BLaER1 treated with 17β-estradiol and CSF1 and Interleukin-3, amounts not matched to agents 10 nM and 100 nM (cell line): Measurements from ENCODE around the gene HOXC11.

ENCODE experiments used
- H3K27ac ChIP-seq, 11 experiments: shearing (Covaris generic); formaldehyde crosslinking; 2 replicates each; pipeline ENCODE4 v1.8.1; 2022
- H3K27me3 ChIP-seq, 11 experiments: shearing (Covaris generic); formaldehyde crosslinking; 2 replicates each; pipeline ENCODE4 v1.8.1; 2022
- H3K36me3 ChIP-seq, 11 experiments: shearing (Covaris generic); formaldehyde crosslinking; 2 replicates each; pipeline ENCODE4 v1.8.1; 2022
- H3K4me1 ChIP-seq, 10 experiments: shearing (Covaris generic); formaldehyde crosslinking; 2 replicates each; pipeline ENCODE4 v1.8.1; 2022
- H3K4me2 ChIP-seq, 11 experiments: shearing (Covaris generic); formaldehyde crosslinking; 2 replicates each; pipeline ENCODE4 v1.8.1; 2022
- H3K4me3 ChIP-seq, 10 experiments: shearing (Covaris generic); formaldehyde crosslinking; 2 replicates each; pipeline ENCODE4 v1.8.1; 2022
- H3K9ac ChIP-seq, 11 experiments: shearing (Covaris generic); formaldehyde crosslinking; 2 replicates each; pipeline ENCODE4 v1.8.1; 2022
- H3K9me3 ChIP-seq, 11 experiments: shearing (Covaris generic); formaldehyde crosslinking; replicated peaks in 1 of 11; 2 replicates each; pipeline ENCODE4 v1.8.1; 2022
- H4K20me1 ChIP-seq, 11 experiments: shearing (Covaris generic); formaldehyde crosslinking; 2 replicates each; pipeline ENCODE4 v1.8.1; 2022
- Cebpa-rat ChIP-seq, 11 experiments: shearing (Covaris generic); IDR thresholded peaks; 2 replicates each; pipeline ENCODE4 v1.8.1; 2022

The HOXC11 gene

GRCh38 chr12:53950437-53950773, 22.5 kb upstream of the HOXC11 start:
- Histone ChIP-seq H3K4me3 (no peak overlapping the region), H3K27me3 (peaks cover 100% of the 10 kb centered on the region in 11 experiments), H3K27ac (no peak overlapping the region), H3K4me1 (no peaks in the 10 kb centered on the region), H3K9me3 (peaks cover 9 to 59% (median 25%) of the 10 kb centered on the region in 11 experiments; a peak in 20 of 22 replicates), H3K9ac (no peak overlapping the region), H3K4me2 (no peak overlapping the region), H3K36me3 (no peaks in the 10 kb centered on the region), H4K20me1 (peaks cover 0 to 87% (median 62%) of the 10 kb centered on the region in 11 experiments; a peak in 17 of 22 replicates)
- no peak for TF ChIP-seq Cebpa-rat (IDR thresholded peaks at IDR 0.05)

GRCh38 chr12:53950789-53951576, 21.9 kb upstream of the HOXC11 start:
- peaks cover 100% of the 10 kb centered on the region in 11 experiments for H3K27me3 ChIP-seq
- H3K4me2 ChIP-seq: no peak overlapping the region
- no peak for TF ChIP-seq Cebpa-rat (IDR thresholded peaks at IDR 0.05)
- H3K9ac ChIP-seq: no peak overlapping the region
- H4K20me1 ChIP-seq: peaks cover 0 to 87% (median 66%) of the 10 kb centered on the region in 11 experiments; a peak in 17 of 22 replicates
- peaks cover 9 to 59% (median 20%) of the 10 kb centered on the region in 11 experiments; a peak in 20 of 22 replicates for H3K9me3 ChIP-seq
- H3K4me3 ChIP-seq: no peak overlapping the region
- H3K4me1 ChIP-seq: no peaks in the 10 kb centered on the region
- no peak overlapping the region for H3K27ac ChIP-seq
- no peaks in the 10 kb centered on the region for H3K36me3 ChIP-seq

- TF ChIP-seq Cebpa-rat (IDR thresholded peaks at IDR 0.05): no peak
- Histone ChIP-seq H4K20me1 (peaks cover 0 to 89% (median 73%) of the 10 kb centered on the region in 11 experiments; a peak in 17 of 22 replicates), H3K4me3 (no peak overlapping the region), H3K9me3 (peaks cover 9 to 64% (median 20%) of the 10 kb centered on the region in 11 experiments; a peak in 20 of 22 replicates), H3K36me3 (no peaks in the 10 kb centered on the region), H3K27ac (no peak overlapping the region), H3K4me2 (no peak overlapping the region), H3K4me1 (peaks cover 0 to 5% (median 3%) of the 10 kb centered on the region in 10 experiments; a peak in 8 of 20 replicates), H3K27me3 (peaks cover 100% of the 10 kb centered on the region in 11 experiments), H3K9ac (no peak overlapping the region)
Measured at GRCh38 chr12:53951577-53952334, 21.2 kb upstream of the HOXC11 start.

GRCh38 chr12:53952335-53952694, 20.6 kb upstream of the HOXC11 start:
- no peaks in the 10 kb centered on the region for H3K36me3 ChIP-seq
- H3K27me3 ChIP-seq: peaks cover 100% of the 10 kb centered on the region in 11 experiments
- peaks cover 9 to 69% (median 20%) of the 10 kb centered on the region in 11 experiments; a peak in 20 of 22 replicates for H3K9me3 ChIP-seq
- H3K4me1 ChIP-seq: peaks cover 0 to 9% (median 7%) of the 10 kb centered on the region in 10 experiments; a peak in 8 of 20 replicates
- no peak overlapping the region for H3K9ac ChIP-seq
- H3K27ac ChIP-seq: no peak overlapping the region
- no peak overlapping the region for H3K4me2 ChIP-seq
- H3K4me3 ChIP-seq: no peak overlapping the region
- no peak for TF ChIP-seq Cebpa-rat (IDR thresholded peaks at IDR 0.05)
- H4K20me1 ChIP-seq: peaks cover 0 to 92% (median 78%) of the 10 kb centered on the region in 11 experiments; a peak in 17 of 22 replicates

GRCh38 chr12:53952871-53953734, 19.8 kb upstream of the HOXC11 start:
- no peak for TF ChIP-seq Cebpa-rat (IDR thresholded peaks at IDR 0.05)
- Histone ChIP-seq H4K20me1 (peaks cover 0 to 96% (median 85%) of the 10 kb centered on the region in 11 experiments; a peak in 17 of 22 replicates), H3K27me3 (peaks cover 100% of the 10 kb centered on the region in 11 experiments), H3K9me3 (peaks cover 9 to 71% (median 20%) of the 10 kb centered on the region in 11 experiments; a peak in 20 of 22 replicates), H3K4me1 (peaks cover 0 to 9% (median 7%) of the 10 kb centered on the region in 10 experiments; a peak in 8 of 20 replicates), H3K27ac (no peak overlapping the region), H3K4me3 (no peak overlapping the region), H3K4me2 (no peak overlapping the region), H3K36me3 (no peaks in the 10 kb centered on the region), H3K9ac (no peak overlapping the region)

- Histone ChIP-seq H3K9ac (no peak overlapping the region), H3K9me3 (peaks cover 9 to 68% (median 19%) of the 10 kb centered on the region in 11 experiments; a peak in 19 of 22 replicates), H3K27me3 (peaks cover 100% of the 10 kb centered on the region in 11 experiments), H3K4me3 (no peak overlapping the region), H4K20me1 (peaks cover 0 to 95% (median 84%) of the 10 kb centered on the region in 11 experiments; a peak in 17 of 22 replicates), H3K4me1 (peaks cover 0 to 9% (median 7%) of the 10 kb centered on the region in 10 experiments; a peak in 8 of 20 replicates), H3K4me2 (no peak overlapping the region), H3K27ac (no peak overlapping the region), H3K36me3 (no peaks in the 10 kb centered on the region)
- no peak for TF ChIP-seq Cebpa-rat (IDR thresholded peaks at IDR 0.05)
Measured at GRCh38 chr12:53953831-53954693, 18.9 kb upstream of the HOXC11 start.

GRCh38 chr12:53954694-53955035, 18.3 kb upstream of the HOXC11 start, which contains the start of gene HOXC12:
Gene HOXC12, plus strand, starts transcription at chr12:53954903. Its CDS starts 27 bp downstream, at chr12:53954930.
- Histone ChIP-seq H3K4me2 (no peak within 1 kb of the TSS), H3K4me1 (peaks cover 0 to 9% (median 7%) of the 10 kb centered on the region in 10 experiments; a peak in 8 of 20 replicates), H3K27me3 (peaks cover 100% of the 10 kb centered on the region in 11 experiments), H3K9ac (no peak within 1 kb of the TSS), H3K27ac (no peak within 1 kb of the TSS), H3K4me3 (peak within 1 kb of the TSS in 1 of 10 experiments; percentile 11; a peak in 1 of 20 replicates), H4K20me1 (peaks cover 0 to 95% (median 84%) of the 10 kb centered on the region in 11 experiments; a peak in 17 of 22 replicates), H3K36me3 (no peaks in the 10 kb centered on the region), H3K9me3 (peaks cover 9 to 68% (median 21%) of the 10 kb centered on the region in 11 experiments; a peak in 19 of 22 replicates)
- TF ChIP-seq Cebpa-rat (IDR thresholded peaks at IDR 0.05): no peak
